Measurements from ENCODE around the gene SLC4A9.
A peak's percentile ranks its signal among the peaks of the same experiment; 100 is the strongest.

SLC4A9 gene

DNA sequence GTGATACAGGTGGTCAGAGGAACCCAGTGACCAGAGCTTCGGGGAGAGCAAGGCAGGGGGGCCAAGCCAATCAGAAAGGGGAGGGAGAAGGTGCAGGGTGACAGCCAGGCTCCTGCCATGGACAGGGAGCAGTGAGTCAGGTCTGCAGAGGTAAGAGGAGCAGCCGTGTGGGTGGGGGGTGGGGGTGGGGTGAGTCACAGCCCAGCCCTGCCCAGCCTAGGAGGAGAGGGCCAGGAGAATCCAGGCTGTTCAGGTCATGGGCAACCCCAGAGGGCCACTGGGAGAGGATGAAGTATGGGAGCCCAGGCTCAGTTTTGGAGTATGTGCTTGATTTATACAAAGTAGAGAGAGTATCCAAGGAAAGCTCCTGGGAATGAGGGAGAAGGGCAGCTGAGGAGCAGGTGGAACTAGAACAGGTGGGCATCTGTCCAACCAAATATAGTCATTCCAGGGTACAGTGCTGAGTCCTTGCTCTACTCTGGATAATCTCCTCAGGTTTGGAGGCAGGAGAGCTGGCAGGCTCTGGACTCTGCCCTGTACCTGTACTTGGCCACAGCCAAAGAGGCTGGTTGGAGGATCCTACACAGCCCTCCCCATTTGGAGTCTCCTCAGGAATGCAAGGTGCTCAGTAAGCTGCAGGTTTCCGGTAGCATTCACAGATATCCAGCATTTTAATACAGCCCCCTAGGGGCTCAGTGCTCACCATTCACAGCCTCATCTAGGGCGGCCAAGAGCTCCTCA lies 15.1 kb upstream of the SLC4A9 start:
- Histone ChIP-seq H3K36me3 (replicated peaks) (peaks cover 38% of the 10 kb centered on the region), H3K27ac (no peak overlapping the region), H3K4me3 (ENCODE audit: low read depth, low read length) (peak overlapping the region; percentile 81), H3K27me3 (replicated peaks) (no peaks in the 10 kb centered on the region)
- DNase-seq, result no peak
- in situ Hi-C loops (cut with HindIII; ENCODE audit: low pct_ligation_motif_present, low sequenced_read_pairs), result no loop called here
- TF ChIP-seq, protein P1, sequence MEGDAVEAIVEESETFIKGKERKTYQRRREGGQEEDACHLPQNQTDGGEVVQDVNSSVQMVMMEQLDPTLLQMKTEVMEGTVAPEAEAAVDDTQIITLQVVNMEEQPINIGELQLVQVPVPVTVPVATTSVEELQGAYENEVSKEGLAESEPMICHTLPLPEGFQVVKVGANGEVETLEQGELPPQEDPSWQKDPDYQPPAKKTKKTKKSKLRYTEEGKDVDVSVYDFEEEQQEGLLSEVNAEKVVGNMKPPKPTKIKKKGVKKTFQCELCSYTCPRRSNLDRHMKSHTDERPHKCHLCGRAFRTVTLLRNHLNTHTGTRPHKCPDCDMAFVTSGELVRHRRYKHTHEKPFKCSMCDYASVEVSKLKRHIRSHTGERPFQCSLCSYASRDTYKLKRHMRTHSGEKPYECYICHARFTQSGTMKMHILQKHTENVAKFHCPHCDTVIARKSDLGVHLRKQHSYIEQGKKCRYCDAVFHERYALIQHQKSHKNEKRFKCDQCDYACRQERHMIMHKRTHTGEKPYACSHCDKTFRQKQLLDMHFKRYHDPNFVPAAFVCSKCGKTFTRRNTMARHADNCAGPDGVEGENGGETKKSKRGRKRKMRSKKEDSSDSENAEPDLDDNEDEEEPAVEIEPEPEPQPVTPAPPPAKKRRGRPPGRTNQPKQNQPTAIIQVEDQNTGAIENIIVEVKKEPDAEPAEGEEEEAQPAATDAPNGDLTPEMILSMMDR (IDR thresholded peaks at IDR 0.05; ENCODE audit: low read depth, low read length, missing control alignments), result peak; percentile 27

DNA sequence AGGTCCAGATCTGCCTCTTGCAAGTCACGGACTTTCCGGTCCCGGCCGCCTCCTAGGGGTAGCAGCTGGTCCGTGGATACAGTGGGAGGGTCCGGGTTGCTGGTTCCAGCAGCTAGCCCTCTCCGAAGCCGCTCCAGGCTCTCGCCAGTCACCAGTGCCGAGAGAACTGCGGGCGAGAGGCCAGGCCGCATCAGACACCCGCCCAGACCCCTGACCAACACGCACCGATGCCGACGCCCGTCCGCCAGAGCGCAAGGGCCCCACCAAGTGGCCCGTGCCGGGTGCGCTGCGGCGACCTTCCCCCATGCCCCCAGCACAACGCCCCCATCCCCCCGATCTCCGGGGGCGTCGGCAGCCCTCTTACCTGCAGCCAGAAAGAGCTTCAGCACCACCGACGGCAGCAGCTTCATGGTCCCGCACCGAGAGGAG lies 14.1 kb upstream of the SLC4A9 start:
- in situ Hi-C loops (cut with HindIII; ENCODE audit: low pct_ligation_motif_present, low sequenced_read_pairs), result no loop called here
- Histone ChIP-seq H3K27ac (peak overlapping the region; percentile 68), H3K4me3 (ENCODE audit: low read depth, low read length) (peak overlapping the region; percentile 81), H3K27me3 (replicated peaks) (no peaks in the 10 kb centered on the region), H3K36me3 (replicated peaks) (peaks cover 31% of the 10 kb centered on the region)
- TF ChIP-seq, protein P1 (IDR thresholded peaks at IDR 0.05; ENCODE audit: low read depth, low read length, missing control alignments), result peak; percentile 67
- DNase-seq, result peak; percentile 56

DNA sequence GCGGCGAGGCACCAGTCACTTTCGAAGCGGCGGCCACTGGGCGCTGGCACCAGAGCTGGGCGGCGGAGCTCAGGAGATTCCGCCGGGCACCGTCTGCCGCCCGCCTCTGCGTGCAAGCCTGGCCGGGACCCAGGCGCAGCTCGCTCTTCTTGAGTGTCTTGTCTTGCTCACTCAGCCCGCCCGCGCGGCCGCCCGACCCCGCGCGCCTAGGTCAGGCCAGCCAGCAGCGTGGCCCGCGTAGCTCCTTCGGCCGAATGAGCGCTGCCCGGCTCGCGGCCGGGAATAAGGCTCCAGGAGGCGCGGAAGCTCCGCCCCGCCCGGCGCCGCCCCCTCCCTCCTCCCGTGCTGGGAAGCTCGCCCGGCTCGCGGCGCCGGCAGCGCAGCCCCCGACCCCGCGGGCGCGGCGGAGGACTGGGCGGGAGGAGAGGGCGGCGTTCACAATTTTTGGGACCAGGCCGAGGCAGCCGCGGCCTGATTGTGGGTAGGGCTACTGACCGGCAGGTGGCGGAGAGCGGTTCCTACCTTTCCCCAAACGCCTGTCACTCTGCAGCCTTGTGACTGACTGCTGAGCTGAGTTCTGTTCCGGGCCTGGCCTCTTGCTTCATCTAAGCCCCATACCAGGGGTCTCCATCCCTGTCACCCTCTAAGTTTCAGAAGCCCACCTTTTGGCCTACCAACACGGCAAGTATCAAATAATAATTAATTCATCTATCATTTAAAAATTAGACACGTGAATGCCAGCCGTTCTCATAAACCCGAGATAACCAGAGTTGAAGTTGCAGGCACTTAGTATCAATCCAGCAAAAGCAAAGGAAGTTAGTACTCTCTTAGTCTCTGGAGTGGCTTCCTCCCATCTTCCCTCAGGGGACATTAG lies 13.4 kb upstream of the SLC4A9 start, which contains the start of gene HBEGF:
TSS of gene HBEGF (minus strand) at position 256 of the 874 bp plus-strand sequence. CDS start 275 bp downstream, outside the sequence.
- peaks cover 25% of the 10 kb centered on the region for H3K36me3 ChIP-seq (replicated peaks)
- H3K27me3 ChIP-seq (replicated peaks), result no peaks in the 10 kb centered on the region
- H3K4me3 ChIP-seq (ENCODE audit: low read depth, low read length), result peak within 1 kb of the TSS; percentile 81
- TF ChIP-seq, protein P1 (IDR thresholded peaks at IDR 0.05; ENCODE audit: low read depth, low read length, missing control alignments), result peak; percentile 64
- H3K27ac ChIP-seq, result peak within 1 kb of the TSS; percentile 68
- in situ Hi-C loops (cut with HindIII; ENCODE audit: low pct_ligation_motif_present, low sequenced_read_pairs), result no loop called here
- DNase-seq, result peak; percentile 64

DNA sequence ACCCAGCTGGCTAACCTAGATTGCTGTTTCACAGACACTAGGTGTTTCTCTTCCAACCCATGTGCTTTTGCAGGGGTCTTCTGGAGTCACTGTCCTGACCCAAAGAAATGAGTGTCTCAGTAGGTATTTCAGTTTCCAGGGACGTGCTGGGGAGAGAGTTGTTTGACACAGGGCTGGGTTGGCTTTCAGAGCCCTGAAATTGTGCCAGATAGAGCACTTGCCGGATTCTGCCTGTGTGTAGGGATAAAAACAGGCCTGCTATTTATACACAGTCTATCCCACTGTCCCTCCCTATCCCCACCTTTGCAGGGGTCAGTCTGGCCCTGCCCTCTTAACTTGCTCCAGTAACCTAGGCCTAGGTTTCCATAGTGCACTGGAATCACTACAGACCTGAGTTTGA lies 12.6 kb upstream of the SLC4A9 start:
- DNase-seq, result no peak
- Histone ChIP-seq H3K36me3 (replicated peaks) (peaks cover 17% of the 10 kb centered on the region), H3K4me3 (ENCODE audit: low read depth, low read length) (no peak overlapping the region), H3K27ac (no peak overlapping the region), H3K27me3 (replicated peaks) (no peaks in the 10 kb centered on the region)
- TF ChIP-seq, protein P1 (IDR thresholded peaks at IDR 0.05; ENCODE audit: low read depth, low read length, missing control alignments), result no peak
- in situ Hi-C loops (cut with HindIII; ENCODE audit: low pct_ligation_motif_present, low sequenced_read_pairs), result no loop called here

DNA sequence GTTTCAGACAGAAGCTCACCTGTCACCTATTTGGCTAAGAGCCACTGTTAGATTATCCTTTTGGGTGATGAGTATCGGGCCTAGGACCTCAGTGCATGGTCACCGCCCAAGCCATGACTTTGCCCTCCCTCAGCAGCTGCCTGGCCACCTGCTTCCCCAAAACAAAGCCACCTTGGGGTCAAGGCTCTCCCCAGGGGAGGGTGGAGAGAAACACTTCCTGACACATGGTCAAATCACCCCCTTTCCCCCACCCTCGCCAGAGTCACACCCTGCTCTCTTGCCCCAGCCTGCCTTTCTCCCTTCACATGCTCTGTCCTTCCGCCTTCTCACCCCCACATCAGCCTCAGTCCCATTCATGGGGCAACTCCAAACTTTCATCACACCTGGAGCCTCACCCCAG lies 11.9 kb upstream of the SLC4A9 start:
- H3K36me3 ChIP-seq (replicated peaks), result peaks cover 12% of the 10 kb centered on the region
- in situ Hi-C loops (cut with HindIII; ENCODE audit: low pct_ligation_motif_present, low sequenced_read_pairs), result no loop called here

More for the DNA sequence above, 11.9 kb upstream of the SLC4A9 start:
- TF ChIP-seq, protein P1 (IDR thresholded peaks at IDR 0.05; ENCODE audit: low read depth, low read length, missing control alignments), result no peak
- no peak for DNase-seq
- Histone ChIP-seq H3K27ac (no peak overlapping the region), H3K4me3 (ENCODE audit: low read depth, low read length) (no peak overlapping the region), H3K27me3 (replicated peaks) (no peaks in the 10 kb centered on the region)
